K562 (cell line): Measurements from ENCODE around the gene FTH1. TPM values are rescaled to one million over a fixed set of nuclear protein-coding genes. Genes with fewer than 3 reads are reported as not detected.

ENCODE experiments used
- BRD9 ChIP-seq: fragments of 450-650 bp; IDR thresholded peaks from 2 replicates; pipeline ENCODE4 v1.6.1; 2018; ENCODE audit warnings: low read depth; ENCODE audit not compliant: partially characterized antibody
- CBX5 ChIP-seq: IDR thresholded peaks from 2 replicates; pipeline ENCODE4 v1.6.1; 2014; ENCODE audit warnings: low read depth, borderline replicate concordance
- EHMT2 ChIP-seq: fragments of 450-650 bp; IDR thresholded peaks from 2 replicates; pipeline ENCODE4 v1.6.1; 2018; ENCODE audit warnings: antibody characterized with exemption
- HDAC3 ChIP-seq: fragments of 450-650 bp; IDR thresholded peaks from 2 replicates; pipeline ENCODE4 v1.6.1; 2018; ENCODE audit warnings: borderline replicate concordance, mild to moderate bottlenecking, moderate library complexity; ENCODE audit not compliant: partially characterized antibody
- JUN ChIP-seq, 2 experiments: sonication (generic) in 1 of 2; formaldehyde crosslinking in 1 of 2; IDR thresholded peaks; 2 replicates each; pipeline versions ENCODE4 v1.6.1 to v1.8.0; 2012 to 2022; ENCODE audit warnings: borderline replicate concordance in 2 of 2, mild to moderate bottlenecking in 2 of 2, improper control_type of control experiment in 1 of 2, low read depth in 1 of 2, low read length in 1 of 2, missing genetic modification reagents in 1 of 2
- MGA ChIP-seq: fragments of 450-650 bp; IDR thresholded peaks from 2 replicates; pipeline ENCODE4 v1.6.1; 2016; ENCODE audit warnings: mild to moderate bottlenecking, moderate library complexity
- NCOA2 ChIP-seq, 2 experiments: fragments of 450-650 bp; IDR thresholded peaks; 2 replicates each; pipeline ENCODE4 v1.6.1; 2018; ENCODE audit warnings: mild to moderate bottlenecking in 2 of 2, moderate library complexity in 1 of 2; ENCODE audit not compliant: partially characterized antibody in 2 of 2
- NFIC ChIP-seq: fragments of 450-650 bp; IDR thresholded peaks from 2 replicates; pipeline ENCODE4 v1.6.1; 2017; ENCODE audit warnings: mild to moderate bottlenecking, inconsistent platforms
- NR2F6 ChIP-seq: fragments of 450-650 bp; formaldehyde crosslinking; IDR thresholded peaks from 2 replicates; pipeline ENCODE4 v1.4.0; 2020; ENCODE audit warnings: mild to moderate bottlenecking
- PHB ChIP-seq: fragments of 250-450 bp; sonication (Bioruptor Pico); IDR thresholded peaks from 2 replicates; pipeline ENCODE4 v1.5.0; 2021
- POLR2AphosphoS5 ChIP-seq: IDR thresholded peaks from 2 replicates; pipeline ENCODE4 v1.6.1; 2011; ENCODE audit warnings: mild to moderate bottlenecking, low read depth, low read length, moderate library complexity; ENCODE audit not compliant: control insufficient read depth, insufficient read depth
- TCF7 ChIP-seq: sonication (generic); IDR thresholded peaks from 2 replicates; pipeline ENCODE4 v1.6.1; 2016; ENCODE audit warnings: antibody characterized with exemption, borderline replicate concordance
- ZNF121 ChIP-seq: sonication (generic); formaldehyde crosslinking; conservative IDR thresholded peaks from 2 replicates; pipeline ENCODE4 v1.8.0; 2022; ENCODE audit warnings: missing genetic modification reagents
- ZNF224 ChIP-seq: sonication (generic); formaldehyde crosslinking; IDR thresholded peaks from 2 replicates; pipeline ENCODE4 v1.8.0; 2022; ENCODE audit warnings: mild to moderate bottlenecking, missing genetic modification reagents
- ZNF655 ChIP-seq: fragments of 250-450 bp; sonication (Bioruptor Pico); IDR thresholded peaks from 2 replicates; pipeline ENCODE4 v1.5.0; 2021
- polyA plus RNA-seq, 8 experiments: library from polyadenylated mRNA; depleted of rRNA in 4 of 8; stranded (reverse) in 5 of 8; unstranded in 3 of 8; fragments of >200 nt; fragmentation: Nextera tagmentation in 2 of 8; fragmentation: Illumina TruSeq in 1 of 8; extraction: Ambion mirVana in 2 of 8; extraction: Trizol in 1 of 8; gene quantifications; 2 replicates each; pipeline versions ENCODE4 v1.2.1 to v1.2.3, GENCODE V29; 2011 to 2014; ENCODE audit warnings: inconsistent platforms in 1 of 8, missing spikeins in 1 of 8
- total RNA-seq, 7 experiments: library from RNA; depleted of rRNA in 6 of 7; stranded (reverse); fragments of >200 nt in 6 of 7; fragmentation: Illumina TruSeq in 2 of 7; extraction: Trizol in 2 of 7; gene quantifications; 2 replicates each; pipeline versions ENCODE4 v1.2.1 to v1.2.3, GENCODE V29; 2011 to 2021; ENCODE audit warnings: low replicate concordance in 1 of 7

FTH1 gene
- total and polyA plus RNA-seq, 9 of the 15 experiments (the other 6 are each of a cell fraction or from before 2014, with no cell fraction given), result 370 to 3,146 (median 802) TPM

GRCh38 chr11:61949169-61950034, 18.0 kb downstream of the FTH1 start (continued):
- TF ChIP-seq BRD9, result peak; percentile 96
- TF ChIP-seq PHB, result no peak
- TF ChIP-seq POLR2AphosphoS5, result 0 out of 2 replicates have a peak, but pooled peaks have one; percentile 5
- no peak for TF ChIP-seq ZNF224
- no peak for TF ChIP-seq CBX5
- TF ChIP-seq JUN (IDR thresholded peaks at IDR 0.05; ENCODE audit: borderline replicate concordance, low read depth, low read length), result peak; percentile 87
- TF ChIP-seq JUN (CRISPR knock-in tag; IDR thresholded peaks at IDR 0.05; ENCODE audit: borderline replicate concordance), result no peak
- TF ChIP-seq NCOA2 (IDR thresholded peaks at IDR 0.05; ENCODE audit: partially characterized antibody in 2 of 2), result no peak
- no peak for TF ChIP-seq NR2F6
- TF ChIP-seq NFIC, result peak; percentile 93
- no peak for TF ChIP-seq HDAC3
- no peak for TF ChIP-seq ZNF121 (CRISPR knock-in tag)
- no peak for TF ChIP-seq EHMT2
- TF ChIP-seq ZNF655 (CRISPR knock-in tag), result no peak
- no peak for TF ChIP-seq MGA
- no peak for TF ChIP-seq TCF7
